ENCODE data around the gene NSUN7.
A peak's percentile ranks its signal among the peaks of the same experiment; 100 is the strongest.

Gene NSUN7

DNA sequence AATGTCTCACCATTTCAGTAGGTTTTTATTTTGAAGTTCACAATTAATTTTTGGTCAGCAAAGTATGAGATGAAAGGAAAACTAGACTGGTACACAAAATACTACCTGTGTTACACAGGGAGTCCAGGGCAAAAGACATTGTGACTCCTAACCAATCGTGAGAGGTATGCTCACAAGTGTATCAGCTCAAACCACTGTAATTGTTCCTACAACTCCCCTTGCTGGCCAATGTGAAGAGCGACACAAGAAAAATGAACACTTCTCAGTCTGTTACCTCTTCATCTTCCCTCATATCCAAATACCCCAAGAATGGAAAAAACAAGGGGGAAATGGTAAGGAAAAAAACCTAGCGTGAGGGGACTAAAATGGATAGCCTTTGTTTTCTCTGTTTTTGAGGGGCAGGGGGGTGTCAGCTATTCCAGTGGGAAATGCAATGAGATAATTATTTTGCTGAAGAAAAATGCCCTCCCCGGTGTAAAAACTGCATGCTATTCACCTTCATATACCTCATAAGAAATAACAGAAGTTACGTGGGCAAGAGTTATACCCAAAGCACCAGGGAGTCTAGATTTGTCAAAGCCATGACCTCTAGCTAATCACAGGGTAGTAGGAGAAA lies 30.6 kb upstream of the NSUN7 start:
- H3K4me3 ChIP-seq, result no peak overlapping the region
- no peaks in the 10 kb centered on the region for H4K20me1 ChIP-seq
- H3K4me2 ChIP-seq, result peak overlapping the region in 4 of 11 experiments; percentile 2 to 85 (median 72); a peak in 6 of 22 replicates
- H3K27ac ChIP-seq, result peak overlapping the region in 4 of 11 experiments; percentile 37 to 98 (median 70); a peak in 7 of 22 replicates
- no peak for TF ChIP-seq Cebpa-rat (IDR thresholded peaks at IDR 0.05)
- no peaks in the 10 kb centered on the region for H3K27me3 ChIP-seq
- peak overlapping the region in 3 of 11 experiments; percentile 41 to 66 (median 62); a peak in 6 of 22 replicates for H3K9ac ChIP-seq
- no peaks in the 10 kb centered on the region for H3K9me3 ChIP-seq (replicated peaks in 1 of 11)
- no peaks in the 10 kb centered on the region for H3K36me3 ChIP-seq
- peaks cover 9 to 94% (median 31%) of the 10 kb centered on the region in 10 experiments; a peak in 17 of 20 replicates for H3K4me1 ChIP-seq

GRCh38 chr4:40720351-40720750 lies 29.4 kb upstream of the NSUN7 start:
- Histone ChIP-seq H3K27me3 (no peaks in the 10 kb centered on the region), H3K4me1 (peaks cover 9 to 96% (median 33%) of the 10 kb centered on the region in 10 experiments; a peak in 17 of 20 replicates), H3K4me2 (peak overlapping the region in 5 of 11 experiments; percentile 0 to 85 (median 70); a peak in 7 of 22 replicates), H3K27ac (peak overlapping the region in 4 of 11 experiments; percentile 42 to 98 (median 96); a peak in 6 of 22 replicates), H4K20me1 (no peaks in the 10 kb centered on the region), H3K36me3 (no peaks in the 10 kb centered on the region), H3K9ac (peak overlapping the region in 1 of 11 experiments; percentile 32; a peak in 2 of 22 replicates), H3K9me3 (replicated peaks in 1 of 11) (no peaks in the 10 kb centered on the region), H3K4me3 (no peak overlapping the region)
- no peak for TF ChIP-seq Cebpa-rat (IDR thresholded peaks at IDR 0.05)

DNA sequence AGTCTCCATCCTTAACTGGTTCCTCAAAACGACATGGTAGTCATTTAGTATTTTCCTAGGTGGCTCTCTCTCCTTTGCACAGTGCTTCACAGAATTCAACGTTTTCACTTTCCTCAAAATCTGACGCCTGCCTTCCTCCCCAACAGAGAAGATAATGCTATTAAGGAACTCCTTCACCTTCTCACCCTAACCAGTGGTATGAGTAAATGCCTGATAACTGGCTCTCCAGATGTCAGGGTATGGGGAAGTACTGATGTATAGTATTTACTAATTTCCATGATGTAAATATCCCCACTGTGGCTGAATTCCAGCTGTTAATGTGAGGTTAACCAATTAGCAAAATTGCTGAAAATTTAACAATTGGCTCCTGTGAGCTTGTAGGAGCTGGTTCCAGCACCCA lies 28.8 kb upstream of the NSUN7 start:
- peak overlapping the region in 5 of 11 experiments; percentile 40 to 98 (median 96); a peak in 8 of 22 replicates for H3K27ac ChIP-seq
- H3K27me3 ChIP-seq, result no peaks in the 10 kb centered on the region
- H4K20me1 ChIP-seq, result no peaks in the 10 kb centered on the region
- H3K4me2 ChIP-seq, result peak overlapping the region in 5 of 11 experiments; percentile 15 to 85 (median 70); a peak in 7 of 22 replicates
- TF ChIP-seq Cebpa-rat (IDR thresholded peaks at IDR 0.05), result no peak
- no peaks in the 10 kb centered on the region for H3K36me3 ChIP-seq
- no peaks in the 10 kb centered on the region for H3K9me3 ChIP-seq (replicated peaks in 1 of 11)
- peaks cover 9 to 97% (median 35%) of the 10 kb centered on the region in 10 experiments; a peak in 17 of 20 replicates for H3K4me1 ChIP-seq
- peak overlapping the region in 3 of 11 experiments; percentile 74 to 90 (median 85); a peak in 5 of 22 replicates for H3K9ac ChIP-seq
- H3K4me3 ChIP-seq, result no peak overlapping the region

- no peak overlapping the region for H3K4me3 ChIP-seq
- no peaks in the 10 kb centered on the region for H3K27me3 ChIP-seq
- H4K20me1 ChIP-seq, result no peaks in the 10 kb centered on the region
- peak overlapping the region in 4 of 11 experiments; percentile 57 to 90 (median 80); a peak in 7 of 22 replicates for H3K9ac ChIP-seq
- H3K4me1 ChIP-seq, result peaks cover 9 to 95% (median 35%) of the 10 kb centered on the region in 10 experiments; a peak in 17 of 20 replicates
- H3K36me3 ChIP-seq, result no peaks in the 10 kb centered on the region
- no peaks in the 10 kb centered on the region for H3K9me3 ChIP-seq (replicated peaks in 1 of 11)
- peak overlapping the region in 8 of 11 experiments; percentile 6 to 85 (median 70); a peak in 12 of 22 replicates for H3K4me2 ChIP-seq
- peak overlapping the region in 8 of 11 experiments; percentile 51 to 98 (median 78); a peak in 14 of 22 replicates for H3K27ac ChIP-seq
- no peak for TF ChIP-seq Cebpa-rat (IDR thresholded peaks at IDR 0.05)
Observed at GRCh38 chr4:40721730-40722171, 28.0 kb upstream of the NSUN7 start.

- Histone ChIP-seq H3K27ac (peak overlapping the region in 9 of 11 experiments; percentile 14 to 98 (median 75); a peak in 17 of 22 replicates), H3K27me3 (no peaks in the 10 kb centered on the region), H3K36me3 (no peaks in the 10 kb centered on the region), H3K4me2 (peak overlapping the region; percentile 6 to 85 (median 52); a peak in 18 of 22 replicates), H3K4me3 (no peak overlapping the region), H4K20me1 (no peaks in the 10 kb centered on the region), H3K4me1 (peaks cover 9 to 95% (median 35%) of the 10 kb centered on the region in 10 experiments; a peak in 17 of 20 replicates), H3K9ac (peak overlapping the region in 6 of 11 experiments; percentile 4 to 90 (median 66); a peak in 9 of 22 replicates), H3K9me3 (replicated peaks in 1 of 11) (no peaks in the 10 kb centered on the region)
- no peak for TF ChIP-seq Cebpa-rat (IDR thresholded peaks at IDR 0.05)
Observed at GRCh38 chr4:40722576-40723161, 27.1 kb upstream of the NSUN7 start.

GRCh38 chr4:40723728-40724127 lies 26.0 kb upstream of the NSUN7 start:
- no peaks in the 10 kb centered on the region for H4K20me1 ChIP-seq
- H3K4me2 ChIP-seq, result peak overlapping the region in 5 of 11 experiments; percentile 69 to 85 (median 79); a peak in 11 of 22 replicates
- no peak for TF ChIP-seq Cebpa-rat (IDR thresholded peaks at IDR 0.05)
- H3K4me3 ChIP-seq, result no peak overlapping the region
- no peaks in the 10 kb centered on the region for H3K27me3 ChIP-seq
- peaks cover 9 to 95% (median 35%) of the 10 kb centered on the region in 10 experiments; a peak in 17 of 20 replicates for H3K4me1 ChIP-seq
- no peaks in the 10 kb centered on the region for H3K9me3 ChIP-seq (replicated peaks in 1 of 11)
- H3K36me3 ChIP-seq, result no peaks in the 10 kb centered on the region
- H3K27ac ChIP-seq, result peak overlapping the region in 6 of 11 experiments; percentile 63 to 98 (median 88); a peak in 8 of 22 replicates
- peak overlapping the region in 4 of 11 experiments; percentile 57 to 88 (median 77); a peak in 7 of 22 replicates for H3K9ac ChIP-seq

GRCh38 chr4:40728333-40728732 lies 21.4 kb upstream of the NSUN7 start:
- Histone ChIP-seq H3K4me3 (no peak overlapping the region), H3K4me1 (peaks cover 5 to 98% (median 39%) of the 10 kb centered on the region in 10 experiments; a peak in 17 of 20 replicates), H3K36me3 (no peaks in the 10 kb centered on the region), H3K4me2 (peak overlapping the region in 3 of 11 experiments; percentile 4 to 80 (median 78); a peak in 3 of 22 replicates), H3K27me3 (no peaks in the 10 kb centered on the region), H3K27ac (peak overlapping the region in 2 of 11 experiments; percentile 95 to 97; a peak in 4 of 22 replicates), H4K20me1 (no peaks in the 10 kb centered on the region), H3K9ac (0 out of 22 replicates have a peak overlapping the region, but pooled peaks of 1 of the 11 experiments have one; percentile 5), H3K9me3 (replicated peaks in 1 of 11) (no peaks in the 10 kb centered on the region)
- TF ChIP-seq Cebpa-rat (IDR thresholded peaks at IDR 0.05), result no peak

- no peaks in the 10 kb centered on the region for H3K36me3 ChIP-seq
- peak overlapping the region in 6 of 11 experiments; percentile 23 to 97 (median 88); a peak in 9 of 22 replicates for H3K27ac ChIP-seq
- no peak overlapping the region for H3K4me3 ChIP-seq
- H3K9me3 ChIP-seq (replicated peaks in 1 of 11), result no peaks in the 10 kb centered on the region
- H3K4me1 ChIP-seq, result peaks cover 11 to 98% (median 41%) of the 10 kb centered on the region in 10 experiments; a peak in 19 of 20 replicates
- H3K9ac ChIP-seq, result peak overlapping the region in 5 of 11 experiments; percentile 21 to 79 (median 73); a peak in 8 of 22 replicates
- no peaks in the 10 kb centered on the region for H4K20me1 ChIP-seq
- H3K27me3 ChIP-seq, result no peaks in the 10 kb centered on the region
- peak overlapping the region in 7 of 11 experiments; percentile 8 to 80 (median 66); a peak in 11 of 22 replicates for H3K4me2 ChIP-seq
- TF ChIP-seq Cebpa-rat (IDR thresholded peaks at IDR 0.05), result no peak
Observed at GRCh38 chr4:40729555-40729954, 20.2 kb upstream of the NSUN7 start.
